Endodermal cell (in vitro differentiated cells): ENCODE measurements around the gene KIF16B. TPM values are rescaled to one million over a fixed set of nuclear protein-coding genes. Genes with fewer than 3 reads are reported as not detected.

Experiments
- DNase-seq: peaks from one replicate; pipeline ENCODE4 v3.0.0-alpha.2; 2017
- H3K27ac ChIP-seq: 2 replicates; pipeline ENCODE4 v1.5.1; 2013; ENCODE audit warnings: mild to moderate bottlenecking, low read depth, low read length, moderate library complexity
- H3K27me3 ChIP-seq: 2 replicates; pipeline ENCODE4 v1.6.1; 2013; ENCODE audit warnings: mild to moderate bottlenecking, low read length, moderate library complexity; ENCODE audit not compliant: insufficient read depth, control insufficient read depth, poor library complexity, severe bottlenecking
- H3K36me3 ChIP-seq: 2 replicates; pipeline ENCODE4 v1.7.0; 2013; ENCODE audit warnings: mild to moderate bottlenecking, low read length, moderate library complexity; ENCODE audit not compliant: control insufficient read depth, insufficient read depth
- H3K4me1 ChIP-seq: one replicate; pipeline ENCODE4 v1.7.0; 2013; ENCODE audit warnings: low read length; ENCODE audit not compliant: control insufficient read depth, insufficient read depth
- H3K4me3 ChIP-seq: 2 replicates; pipeline ENCODE4 v1.5.1; 2013; ENCODE audit warnings: mild to moderate bottlenecking, low read length, moderate library complexity
- H3K9ac ChIP-seq: 2 replicates; pipeline ENCODE4 v1.6.1; 2013; ENCODE audit warnings: mild to moderate bottlenecking, low read length, moderate library complexity; ENCODE audit not compliant: poor library complexity, severe bottlenecking; ENCODE audit errors: extremely low read depth
- H3K9me3 ChIP-seq: 2 replicates; pipeline ENCODE4 v1.6.1; 2013; ENCODE audit warnings: mild to moderate bottlenecking, low read length, moderate library complexity; ENCODE audit not compliant: control insufficient read depth
- H3K27ac Mint-ChIP-seq: 2 replicates; pipeline ENCODE4 v1.8.0; 2020; ENCODE audit warnings: mixed read lengths
- H3K27me3 Mint-ChIP-seq: 2 replicates; pipeline ENCODE4 v1.8.0; 2021; ENCODE audit warnings: mild to moderate bottlenecking, mixed read lengths; ENCODE audit not compliant: insufficient read depth
- H3K36me3 Mint-ChIP-seq: 2 replicates; pipeline ENCODE4 v1.8.0; 2020; ENCODE audit warnings: low read depth, mixed read lengths
- H3K4me1 Mint-ChIP-seq: 2 replicates; pipeline ENCODE4 v1.8.0; 2020; ENCODE audit warnings: mixed read lengths
- H3K4me3 Mint-ChIP-seq: 2 replicates; pipeline ENCODE4 v1.8.0; 2020; ENCODE audit warnings: mild to moderate bottlenecking, moderate library complexity, mixed read lengths
- H3K9me3 Mint-ChIP-seq: 2 replicates; pipeline ENCODE4 v1.8.0; 2020; ENCODE audit warnings: mild to moderate bottlenecking, mixed read lengths
- WGBS, 2 experiments: methylation state at CpG; one replicate each; pipeline versions ENCODE4 v1.1.5 to v1.1.7; 2013; ENCODE audit warnings: missing lambda C conversion rate in 2 of 2, mixed read lengths in 1 of 2; ENCODE audit not compliant: insufficient coverage in 1 of 2, insufficient read length in 1 of 2; 5-methylcytosine and 5-hydroxymethylcytosine counted together
- total RNA-seq, 2 donors: library from RNA; stranded (reverse); fragmentation: NEBNext Ultra II Directional in 1 of 2; extraction: Animal tissue kit (Norgen Biotek cat#: 25700) in 1 of 2; gene quantifications; 2 replicates in 1 of 2; 3 replicates in 1 of 2; pipeline ENCODE4 v1.2.1, GENCODE V29; 2021
- TF ChIP-seq, protein P1 (sequence below): fragments of 200-600 bp; sonication (generic); conservative IDR thresholded peaks from 2 replicates; pipeline ENCODE4 v1.5.0; 2021; ENCODE audit warnings: antibody characterized with exemption, mild to moderate bottlenecking

The KIF16B gene
- total RNA-seq, 2 donors from 2014 or later: 17.3 to 18.8 TPM

DNA sequence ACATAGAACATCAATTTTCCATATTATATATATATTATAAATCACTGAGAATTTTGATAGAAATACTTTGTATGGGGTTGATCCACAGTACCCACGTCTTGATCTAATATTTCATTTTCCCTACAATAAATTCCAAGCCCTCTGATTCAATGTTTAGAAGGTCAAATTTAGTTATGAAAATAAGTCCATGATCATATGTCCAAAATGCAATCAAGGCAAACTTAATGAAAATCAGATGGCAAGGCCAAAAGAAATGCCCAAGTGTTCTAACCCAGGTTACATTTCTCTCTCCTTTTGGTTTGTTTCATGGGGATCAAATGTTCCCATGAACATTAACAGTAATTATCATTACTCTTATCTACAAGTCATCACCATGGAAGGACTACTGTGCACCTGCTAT lies 203.8 kb downstream of the KIF16B start:
- H3K36me3 Mint-ChIP-seq: peaks cover 52% of the 10 kb centered on the region
- Histone ChIP-seq H3K4me3 (no peak overlapping the region), H3K9me3 (no peaks in the 10 kb centered on the region), H3K4me1 (no peaks in the 10 kb centered on the region), H3K27me3 (no peaks in the 10 kb centered on the region), H3K27ac (no peak overlapping the region), H3K36me3 (peaks cover 25% of the 10 kb centered on the region), H3K9ac (no peak overlapping the region)
- no peak overlapping the region for H3K27ac Mint-ChIP-seq
- TF ChIP-seq, protein P1, sequence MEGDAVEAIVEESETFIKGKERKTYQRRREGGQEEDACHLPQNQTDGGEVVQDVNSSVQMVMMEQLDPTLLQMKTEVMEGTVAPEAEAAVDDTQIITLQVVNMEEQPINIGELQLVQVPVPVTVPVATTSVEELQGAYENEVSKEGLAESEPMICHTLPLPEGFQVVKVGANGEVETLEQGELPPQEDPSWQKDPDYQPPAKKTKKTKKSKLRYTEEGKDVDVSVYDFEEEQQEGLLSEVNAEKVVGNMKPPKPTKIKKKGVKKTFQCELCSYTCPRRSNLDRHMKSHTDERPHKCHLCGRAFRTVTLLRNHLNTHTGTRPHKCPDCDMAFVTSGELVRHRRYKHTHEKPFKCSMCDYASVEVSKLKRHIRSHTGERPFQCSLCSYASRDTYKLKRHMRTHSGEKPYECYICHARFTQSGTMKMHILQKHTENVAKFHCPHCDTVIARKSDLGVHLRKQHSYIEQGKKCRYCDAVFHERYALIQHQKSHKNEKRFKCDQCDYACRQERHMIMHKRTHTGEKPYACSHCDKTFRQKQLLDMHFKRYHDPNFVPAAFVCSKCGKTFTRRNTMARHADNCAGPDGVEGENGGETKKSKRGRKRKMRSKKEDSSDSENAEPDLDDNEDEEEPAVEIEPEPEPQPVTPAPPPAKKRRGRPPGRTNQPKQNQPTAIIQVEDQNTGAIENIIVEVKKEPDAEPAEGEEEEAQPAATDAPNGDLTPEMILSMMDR: no peak
- WGBS, 2 experiments: no CpG with 5 or more reads among the region's 1 CpG
- H3K4me1 Mint-ChIP-seq: no peaks in the 10 kb centered on the region
- H3K27me3 Mint-ChIP-seq: no peaks in the 10 kb centered on the region
- no peaks in the 10 kb centered on the region for H3K9me3 Mint-ChIP-seq
- no peak for DNase-seq
- H3K4me3 Mint-ChIP-seq: no peak overlapping the region

DNA sequence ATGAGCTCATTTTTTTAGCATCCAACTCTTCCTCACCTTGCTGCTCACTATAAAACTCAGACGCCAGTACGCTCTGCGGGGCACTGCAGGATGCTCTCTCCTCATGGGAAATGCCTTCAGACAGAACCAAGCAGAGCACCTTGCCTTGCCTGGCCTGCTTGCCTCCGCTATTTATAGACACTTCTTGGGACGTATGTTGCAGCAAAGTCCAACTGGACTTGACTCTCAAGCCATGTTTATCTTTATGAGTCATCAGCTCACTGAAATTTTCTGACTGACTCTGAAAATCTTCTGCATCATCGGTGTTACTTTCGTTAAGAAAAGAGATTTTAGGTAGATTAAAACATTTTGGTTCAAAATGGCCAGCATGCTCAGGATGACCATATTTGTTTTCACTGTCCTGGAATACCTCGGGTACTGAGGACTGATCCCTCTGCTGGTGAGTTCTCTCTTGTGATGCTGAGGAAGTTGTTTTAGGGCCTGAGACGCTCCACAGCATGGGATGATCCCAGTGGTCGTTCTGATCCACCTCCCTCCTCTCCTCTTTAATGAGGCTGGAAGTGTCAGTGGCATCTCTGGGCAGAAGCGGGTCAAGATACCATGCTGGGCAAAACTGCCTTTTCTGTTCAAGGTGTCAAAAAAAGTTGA lies 204.5 kb downstream of the KIF16B start:
- Histone ChIP-seq H3K9ac (no peak overlapping the region), H3K27me3 (no peaks in the 10 kb centered on the region), H3K9me3 (no peaks in the 10 kb centered on the region), H3K36me3 (peaks cover 25% of the 10 kb centered on the region), H3K4me1 (no peaks in the 10 kb centered on the region), H3K27ac (no peak overlapping the region), H3K4me3 (no peak overlapping the region)
- H3K4me1 Mint-ChIP-seq: no peaks in the 10 kb centered on the region
- no peak overlapping the region for H3K4me3 Mint-ChIP-seq
- 90 to 94% methylated on average over 8 to 11 of the region's 11 CpGs for WGBS, 2 experiments
- no peaks in the 10 kb centered on the region for H3K9me3 Mint-ChIP-seq
- TF ChIP-seq, protein P1: peak; percentile 57
- no peaks in the 10 kb centered on the region for H3K27me3 Mint-ChIP-seq
- no peak overlapping the region for H3K27ac Mint-ChIP-seq
- DNase-seq: no peak
- H3K36me3 Mint-ChIP-seq: peaks cover 45% of the 10 kb centered on the region

DNA sequence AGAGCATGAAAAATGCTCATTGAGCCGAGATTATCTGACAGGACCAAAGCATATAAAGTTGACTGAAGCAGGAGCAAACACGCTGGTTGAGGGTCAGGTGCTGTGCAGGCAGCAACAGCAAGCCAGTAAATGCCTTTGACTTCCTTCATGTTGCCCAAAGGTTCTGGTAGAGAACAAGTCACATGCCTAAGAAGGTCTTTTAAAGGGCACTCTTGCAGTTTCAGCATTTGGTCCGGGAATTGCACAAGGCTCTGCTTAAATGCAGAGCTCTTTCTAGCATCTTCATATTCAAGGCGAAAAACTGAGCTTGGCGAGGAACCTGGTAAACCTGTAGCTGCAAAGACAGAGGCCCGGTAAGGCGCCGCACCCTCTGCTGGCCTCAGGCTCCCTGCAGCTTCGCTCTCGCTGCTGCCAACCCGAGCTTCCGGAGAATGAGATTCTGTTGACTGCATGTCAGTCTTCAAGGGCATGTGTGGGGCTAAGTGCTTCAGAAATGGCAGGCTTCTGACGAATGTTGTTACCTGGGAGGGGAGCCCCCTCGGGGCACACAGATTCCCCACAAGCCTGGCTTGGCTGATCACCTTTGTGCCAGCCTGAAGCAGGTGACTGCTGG lies 205.2 kb downstream of the KIF16B start:
- Mint-ChIP-seq H3K9me3 (no peaks in the 10 kb centered on the region), H3K36me3 (peaks cover 42% of the 10 kb centered on the region), H3K4me1 (no peaks in the 10 kb centered on the region), H3K27ac (no peak overlapping the region), H3K4me3 (no peak overlapping the region), H3K27me3 (no peaks in the 10 kb centered on the region)
- peaks cover 25% of the 10 kb centered on the region for H3K36me3 ChIP-seq
- H3K4me1 ChIP-seq: no peaks in the 10 kb centered on the region
- TF ChIP-seq, protein P1: no peak
- H3K27ac ChIP-seq: no peak overlapping the region
- no peak overlapping the region for H3K9ac ChIP-seq
- no peaks in the 10 kb centered on the region for H3K27me3 ChIP-seq
- no peaks in the 10 kb centered on the region for H3K9me3 ChIP-seq
- H3K4me3 ChIP-seq: no peak overlapping the region
- no peak for DNase-seq
- 92 to 97% methylated on average over 13 to 14 of the region's 14 CpGs for WGBS, 2 experiments
